Neural cell (in vitro differentiated cells): Measurements from ENCODE around the gene PKIB. TPM values are rescaled to one million over a fixed set of nuclear protein-coding genes. Genes with fewer than 3 reads are reported as not detected.

Experiments used
- H2AFZ ChIP-seq: fragments of 200-600, 300-800 bp; sonication (generic), shearing (Covaris generic); 2 replicates; pipeline ENCODE4 v1.6.0; 2014; ENCODE audit warnings: low read depth, mild to moderate bottlenecking, antibody characterized with exemption, low read length, moderate library complexity
- H3F3A ChIP-seq: fragments of 200-600 bp; shearing (Covaris generic); 2 replicates; pipeline ENCODE4 v1.6.1; 2016; ENCODE audit warnings: mild to moderate bottlenecking, moderate library complexity, mixed read lengths, antibody characterized with exemption, low read length; ENCODE audit not compliant: insufficient read depth, poor library complexity, severe bottlenecking
- H3K27ac ChIP-seq: fragments of 200-600, 300-800 bp; sonication (generic), shearing (Covaris generic); 2 replicates; pipeline ENCODE4 v1.5.1; 2014; ENCODE audit warnings: mild to moderate bottlenecking, low read length, moderate library complexity
- H3K27me3 ChIP-seq: fragments of 300-800, 200-600 bp; sonication (generic), shearing (Covaris generic); 2 replicates; pipeline ENCODE4 v1.6.0; 2014; ENCODE audit warnings: mild to moderate bottlenecking, low read depth, low read length, moderate library complexity; ENCODE audit not compliant: insufficient read depth
- H3K36me3 ChIP-seq: fragments of 300-800, 200-600 bp; sonication (generic), shearing (Covaris generic); 2 replicates; pipeline ENCODE4 v1.5.1; 2014; ENCODE audit warnings: mild to moderate bottlenecking, antibody characterized with exemption, low read length, moderate library complexity; ENCODE audit not compliant: insufficient read depth
- H3K4me2 ChIP-seq: fragments of 300-800, 200-600 bp; sonication (generic), shearing (Covaris generic); 2 replicates; pipeline ENCODE4 v1.6.0; 2014; ENCODE audit warnings: mild to moderate bottlenecking, low read length
- H3K4me3 ChIP-seq: fragments of 300-800, 200-600 bp; sonication (generic), shearing (Covaris generic); 2 replicates; pipeline ENCODE4 v1.5.1; 2014; ENCODE audit warnings: mild to moderate bottlenecking, low read length, moderate library complexity
- H3K79me2 ChIP-seq: fragments of 200-600 bp; shearing (Covaris generic); replicated peaks from 2 replicates; pipeline ENCODE4 v1.6.0; 2014; ENCODE audit warnings: mild to moderate bottlenecking, low read length, moderate library complexity; ENCODE audit not compliant: insufficient read depth
- H3K9ac ChIP-seq: fragments of 300-800, 200-600 bp; sonication (generic), shearing (Covaris generic); 2 replicates; pipeline ENCODE4 v1.6.1; 2016; ENCODE audit warnings: mild to moderate bottlenecking, low read length, mixed read lengths
- H3K9me2 ChIP-seq: fragments of 200-600 bp; shearing (Covaris generic); 2 replicates; pipeline ENCODE4 v1.6.1; 2016; ENCODE audit warnings: mild to moderate bottlenecking, low read length, mixed read lengths; ENCODE audit not compliant: insufficient read depth
- H3K9me3 ChIP-seq: fragments of 200-600, 300-800 bp; sonication (generic), shearing (Covaris generic); 2 replicates; pipeline ENCODE4 v1.6.1; 2016; ENCODE audit warnings: mild to moderate bottlenecking, mixed run types, low read length, moderate library complexity, mixed read lengths
- H4K20me1 ChIP-seq: fragments of 200-600 bp; shearing (Covaris generic); 2 replicates; pipeline ENCODE4 v1.6.1; 2016; ENCODE audit warnings: mild to moderate bottlenecking, mixed run types; ENCODE audit not compliant: insufficient read depth
- CTCF ChIP-seq: fragments of 450-650 bp; IDR thresholded peaks from 2 replicates; pipeline ENCODE4 v1.5.1; 2014; ENCODE audit warnings: antibody characterized with exemption, mild to moderate bottlenecking, moderate library complexity; ENCODE audit not compliant: poor library complexity, severe bottlenecking
- EP300 ChIP-seq: fragments of 450-650 bp; conservative IDR thresholded peaks from 2 replicates; pipeline ENCODE4 v1.6.1; 2014; ENCODE audit warnings: antibody characterized with exemption, mild to moderate bottlenecking, moderate library complexity; ENCODE audit not compliant: poor library complexity, severe bottlenecking
- EZH2 ChIP-seq: fragments of 200-600, 300-800 bp; shearing (Covaris generic), sonication (generic); IDR thresholded peaks from 2 replicates; pipeline ENCODE4 v1.6.1; 2014; ENCODE audit warnings: antibody characterized with exemption, low read length, borderline replicate concordance, mild to moderate bottlenecking; ENCODE audit not compliant: insufficient read depth, poor library complexity, severe bottlenecking
- MXI1 ChIP-seq: fragments of 450-650 bp; conservative IDR thresholded peaks from 2 replicates; pipeline ENCODE4 v1.6.1; 2014; ENCODE audit warnings: antibody characterized with exemption, mild to moderate bottlenecking; ENCODE audit not compliant: poor library complexity, severe bottlenecking
- POLR2AphosphoS5 ChIP-seq: IDR thresholded peaks from 2 replicates; pipeline ENCODE4 v1.6.1; 2012
- RAD21 ChIP-seq: fragments of 450-650 bp; conservative IDR thresholded peaks from 2 replicates; pipeline ENCODE4 v1.6.1; 2014; ENCODE audit warnings: antibody characterized with exemption, mild to moderate bottlenecking, moderate library complexity
- REST ChIP-seq: IDR thresholded peaks from 2 replicates; pipeline ENCODE4 v1.6.1; 2012; ENCODE audit warnings: borderline replicate concordance
- SMC3 ChIP-seq: fragments of 450-650 bp; conservative IDR thresholded peaks from 2 replicates; pipeline ENCODE4 v1.6.1; 2014; ENCODE audit warnings: antibody characterized with exemption, mild to moderate bottlenecking, moderate library complexity; ENCODE audit not compliant: poor library complexity
- TAF1 ChIP-seq: IDR thresholded peaks from 2 replicates; pipeline ENCODE4 v1.6.1; 2012; ENCODE audit warnings: low read depth
- polyA plus RNA-seq: library from polyadenylated mRNA; depleted of rRNA; stranded (reverse); fragments of >200 nt; gene quantifications from 2 replicates; pipeline ENCODE4 v1.2.3, GENCODE V29; 2014

The PKIB gene
- polyA plus RNA-seq, 1 donor from 2014 or later = 22.8 TPM

- no peaks in the 10 kb centered on the region for H3F3A ChIP-seq
- H3K27me3 ChIP-seq = no peaks in the 10 kb centered on the region
- no peak for TF ChIP-seq RAD21
- TF ChIP-seq POLR2AphosphoS5 = no peak
- no peak for TF ChIP-seq REST
- TF ChIP-seq CTCF = no peak
Observed at GRCh38 chr6:122576888-122577287, 33.3 kb upstream of the PKIB start.

GRCh38 chr6:122578961-122579360 lies 31.2 kb upstream of the PKIB start:
- no peak overlapping the region for H3K27ac ChIP-seq
- H3K4me3 ChIP-seq = no peak overlapping the region
- no peaks in the 10 kb centered on the region for H3K27me3 ChIP-seq
- TF ChIP-seq CTCF (no peak), RAD21 (no peak), REST (no peak), SMC3 (no peak), TAF1 (no peak), EZH2 (no peak), MXI1 (no peak), EP300 (no peak), POLR2AphosphoS5 (no peak)
- peaks cover 8% of the 10 kb centered on the region for H3K9me3 ChIP-seq
- H3K36me3 ChIP-seq = no peaks in the 10 kb centered on the region
- H3K79me2 ChIP-seq = no peaks in the 10 kb centered on the region
- H4K20me1 ChIP-seq = no peaks in the 10 kb centered on the region
- H3K9me2 ChIP-seq = no peaks in the 10 kb centered on the region
- H2AFZ ChIP-seq = no peak overlapping the region
- H3F3A ChIP-seq = no peaks in the 10 kb centered on the region
- H3K4me2 ChIP-seq = no peak overlapping the region
- H3K9ac ChIP-seq = no peak overlapping the region

More at GRCh38 chr6:122576888-122577287, 33.3 kb upstream of the PKIB start:
- Histone ChIP-seq H3K4me2 (no peak overlapping the region), H3K9me3 (peaks cover 8% of the 10 kb centered on the region), H2AFZ (no peak overlapping the region), H3K79me2 (no peaks in the 10 kb centered on the region), H3K27ac (no peak overlapping the region), H3K9me2 (no peaks in the 10 kb centered on the region), H4K20me1 (no peaks in the 10 kb centered on the region), H3K9ac (no peak overlapping the region), H3K36me3 (no peaks in the 10 kb centered on the region), H3K4me3 (no peak overlapping the region)
